DLD1 (cell line): ENCODE results near the gene MLANA.

Source experiments
- in situ Hi-C: cut with HindIII; loops from 2 replicates; pipeline ENCODE4 v1.10.0; 2017; ENCODE audit warnings: low sequenced_read_pairs

Gene MLANA

GRCh38 chr9:5953743-5954707 is 63.3 kb downstream of the MLANA start:
- in situ Hi-C loops, result no loop called here

DNA sequence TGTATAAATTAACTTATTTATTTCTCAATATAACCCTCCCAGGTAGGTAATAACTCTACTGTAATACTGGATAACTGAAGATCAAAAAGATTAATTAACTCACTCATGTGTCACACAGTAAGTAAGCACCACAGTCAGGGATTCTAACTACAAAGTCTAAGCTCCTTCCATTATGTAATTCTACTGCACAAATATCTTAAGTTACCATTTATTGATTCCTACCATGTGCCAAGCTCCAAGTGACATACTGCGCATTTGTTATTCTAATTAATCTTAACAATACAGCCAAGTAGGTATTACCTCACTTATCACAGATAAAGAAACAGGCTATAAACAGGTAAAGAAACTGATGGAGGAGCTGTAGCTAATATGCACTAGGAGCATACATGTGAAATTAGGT is 66.5 kb downstream of the MLANA start:
- in situ Hi-C loops, result no loop called here

GRCh38 chr9:5958273-5958672 is 67.6 kb downstream of the MLANA start:
- in situ Hi-C loops, result no loop called here
